GM10266 (cell line): Measurements from ENCODE around the gene RMND5B.

Experiments used
- DNase-seq: peaks from one replicate; pipeline ENCODE4 v3.0.0; 2012; ENCODE audit errors: extremely low spot score
- TF ChIP-seq, protein P1 (sequence below): IDR thresholded peaks from 2 replicates; pipeline ENCODE4 v1.5.1; 2012; ENCODE audit warnings: mild to moderate bottlenecking, low read depth; ENCODE audit not compliant: control insufficient read depth, insufficient read depth; ENCODE audit errors: missing control alignments

Gene RMND5B

GRCh38 chr5:178107756-178108310 lies 23.0 kb upstream of the RMND5B start:
- no peak for DNase-seq
- TF ChIP-seq, protein P1, sequence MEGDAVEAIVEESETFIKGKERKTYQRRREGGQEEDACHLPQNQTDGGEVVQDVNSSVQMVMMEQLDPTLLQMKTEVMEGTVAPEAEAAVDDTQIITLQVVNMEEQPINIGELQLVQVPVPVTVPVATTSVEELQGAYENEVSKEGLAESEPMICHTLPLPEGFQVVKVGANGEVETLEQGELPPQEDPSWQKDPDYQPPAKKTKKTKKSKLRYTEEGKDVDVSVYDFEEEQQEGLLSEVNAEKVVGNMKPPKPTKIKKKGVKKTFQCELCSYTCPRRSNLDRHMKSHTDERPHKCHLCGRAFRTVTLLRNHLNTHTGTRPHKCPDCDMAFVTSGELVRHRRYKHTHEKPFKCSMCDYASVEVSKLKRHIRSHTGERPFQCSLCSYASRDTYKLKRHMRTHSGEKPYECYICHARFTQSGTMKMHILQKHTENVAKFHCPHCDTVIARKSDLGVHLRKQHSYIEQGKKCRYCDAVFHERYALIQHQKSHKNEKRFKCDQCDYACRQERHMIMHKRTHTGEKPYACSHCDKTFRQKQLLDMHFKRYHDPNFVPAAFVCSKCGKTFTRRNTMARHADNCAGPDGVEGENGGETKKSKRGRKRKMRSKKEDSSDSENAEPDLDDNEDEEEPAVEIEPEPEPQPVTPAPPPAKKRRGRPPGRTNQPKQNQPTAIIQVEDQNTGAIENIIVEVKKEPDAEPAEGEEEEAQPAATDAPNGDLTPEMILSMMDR = no peak

GRCh38 chr5:178108446-178108845 lies 22.4 kb upstream of the RMND5B start:
- DNase-seq = no peak
- TF ChIP-seq, protein P1 = no peak

GRCh38 chr5:178108966-178109365 lies 21.8 kb upstream of the RMND5B start:
- TF ChIP-seq, protein P1 = no peak
- no peak for DNase-seq

DNA sequence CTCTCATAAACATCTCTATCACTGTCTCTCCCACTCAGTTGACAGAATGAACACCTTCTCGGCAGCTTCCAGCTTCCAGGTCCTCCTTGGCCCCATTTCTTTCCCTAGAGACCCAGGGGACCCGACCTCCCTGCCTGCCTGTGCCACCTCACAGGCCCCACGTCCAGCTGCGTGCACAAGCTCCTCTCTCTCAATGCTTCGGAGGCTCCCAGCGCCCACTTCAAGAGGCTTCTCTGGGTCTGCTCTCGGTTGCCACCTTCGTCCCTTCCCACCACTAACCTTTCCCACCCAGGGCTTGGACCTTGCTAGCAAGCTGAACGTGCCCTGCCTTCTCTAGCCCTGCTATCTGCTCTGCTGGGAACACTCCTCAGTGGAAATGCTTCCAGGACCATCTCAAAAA lies 20.3 kb upstream of the RMND5B start:
- DNase-seq = no peak
- TF ChIP-seq, protein P1 = no peak

DNA sequence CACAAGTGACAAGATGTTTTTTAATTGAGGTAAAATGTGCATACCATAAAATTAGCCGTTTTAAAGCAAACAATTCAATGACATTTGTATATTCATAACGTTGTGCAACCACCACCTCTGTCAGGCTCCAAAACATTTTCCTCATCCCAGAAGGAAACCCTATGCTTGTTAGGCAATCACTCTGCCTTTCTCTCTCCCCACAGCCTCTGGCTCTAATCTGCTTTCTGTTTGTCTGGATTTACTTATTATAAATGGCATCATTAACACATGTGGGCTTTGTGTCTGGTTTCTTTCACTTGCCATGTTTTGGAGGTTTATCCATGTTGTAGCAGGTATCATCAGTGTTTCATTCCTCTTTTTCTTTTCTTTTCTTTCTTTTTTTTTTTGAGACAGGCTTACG lies 18.9 kb upstream of the RMND5B start:
- TF ChIP-seq, protein P1 = no peak
- no peak for DNase-seq

DNA sequence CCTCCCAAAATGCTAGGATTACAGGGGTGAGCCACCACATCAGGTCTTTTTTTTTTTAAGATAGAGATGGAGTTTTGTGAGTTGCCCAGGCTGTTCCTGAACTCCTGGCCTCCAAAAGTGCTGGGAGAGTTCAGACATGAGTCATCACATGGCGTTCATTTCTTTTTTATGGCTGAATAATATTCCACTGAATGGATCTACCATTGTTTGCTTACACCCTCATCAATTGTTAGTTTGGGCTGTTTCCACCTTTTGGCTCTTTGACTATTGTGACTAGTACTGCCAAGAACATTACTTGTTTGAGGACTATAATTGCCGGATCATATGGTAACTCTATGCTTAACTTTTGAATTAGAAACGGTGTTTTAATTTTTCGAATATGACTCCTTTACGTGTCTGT lies 18.3 kb upstream of the RMND5B start:
- no peak for DNase-seq
- TF ChIP-seq, protein P1 = no peak

DNA sequence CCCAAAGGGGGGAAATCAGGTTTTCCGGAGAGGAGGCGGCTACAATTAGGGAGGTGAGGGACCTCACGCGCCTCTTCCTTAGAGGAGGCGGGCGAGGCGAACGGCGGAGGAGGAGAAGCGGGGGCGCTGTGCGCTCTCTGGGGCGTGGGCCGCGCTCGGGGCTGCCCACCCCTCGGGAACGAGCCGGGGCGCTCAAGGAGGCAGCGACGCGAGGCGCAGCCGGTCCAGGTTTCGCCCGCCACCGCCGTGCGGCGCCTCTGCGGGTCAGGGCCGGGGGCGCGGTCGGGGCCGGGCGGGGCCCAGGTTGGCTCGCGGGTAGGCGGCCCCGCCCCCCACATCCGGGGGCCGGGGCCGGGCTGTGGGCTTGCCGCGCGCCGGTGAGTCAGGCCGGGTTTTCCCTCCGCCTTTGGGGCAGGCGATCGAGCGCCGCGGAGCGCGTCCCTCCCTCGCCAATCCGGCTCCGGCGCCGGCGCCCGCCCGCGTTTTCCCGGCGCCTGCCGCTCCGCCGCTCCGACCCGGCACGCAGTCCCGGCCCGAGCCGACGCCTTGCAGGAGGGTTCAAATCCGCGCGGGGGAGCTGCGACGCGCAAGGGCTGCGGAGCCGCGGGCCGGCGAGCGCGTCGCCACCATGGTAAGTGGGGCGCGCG lies 17.6 kb upstream of the RMND5B start, which contains the start of gene N4BP3:
Gene N4BP3 (plus strand): TSS at position 392 of the 647 bp plus-strand sequence. CDS start 6,052 bp downstream, outside the sequence.
- DNase-seq = peak; percentile 94
- TF ChIP-seq, protein P1 = peak; percentile 9
